GM19351 (cell line): ENCODE results near the gene C2CD4C.
"Not testable (repeated sequence)": the region's sequence is repeated elsewhere in the genome, so short reads cannot be mapped to it uniquely, and the experiment has no call there.

ENCODE experiments used
- ATAC-seq: cut with Tn5 transposase; IDR thresholded peaks from one replicate; pipeline ENCODE4 v1.9.1; 2021; ENCODE audit warnings: mild to moderate bottlenecking, moderate library complexity; ENCODE audit not compliant: unreplicated experiment

Gene C2CD4C

DNA sequence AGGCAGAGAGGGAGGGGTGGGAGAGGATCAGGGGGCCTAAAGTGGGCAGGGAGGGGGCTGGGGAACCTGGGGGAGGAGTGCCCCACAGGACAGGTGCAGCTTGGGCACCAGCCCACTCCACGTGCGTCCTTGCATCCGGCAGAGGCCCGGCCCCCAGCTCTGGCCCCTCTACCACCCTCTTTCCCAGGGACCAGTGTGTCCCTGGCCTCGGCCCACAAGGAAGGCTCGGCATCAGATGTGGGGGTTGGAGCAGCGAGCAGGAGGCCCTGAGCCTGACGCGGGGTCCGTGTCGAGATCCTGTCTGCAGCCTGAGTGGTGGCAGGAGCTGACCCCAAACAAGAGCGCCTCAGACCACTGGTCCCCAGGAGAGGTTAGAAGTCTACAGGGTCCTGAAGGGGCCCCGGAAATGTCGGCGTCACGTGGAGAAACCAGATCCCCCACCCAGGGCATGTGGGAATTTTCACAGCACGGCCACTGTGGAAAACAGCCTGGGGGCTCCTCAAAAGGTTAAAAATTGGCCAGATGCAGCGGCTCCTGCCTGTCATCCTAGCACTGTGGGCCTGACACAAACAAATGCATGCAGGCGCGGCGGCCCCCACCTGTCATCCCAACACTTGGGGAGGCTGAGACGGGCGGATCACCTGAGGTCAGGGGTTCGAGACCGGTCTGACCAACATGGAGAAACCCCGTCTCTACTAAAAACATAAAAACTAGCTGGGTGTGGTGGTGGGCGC, 30.4 kb upstream of the C2CD4C start:
- no peak for ATAC-seq

DNA sequence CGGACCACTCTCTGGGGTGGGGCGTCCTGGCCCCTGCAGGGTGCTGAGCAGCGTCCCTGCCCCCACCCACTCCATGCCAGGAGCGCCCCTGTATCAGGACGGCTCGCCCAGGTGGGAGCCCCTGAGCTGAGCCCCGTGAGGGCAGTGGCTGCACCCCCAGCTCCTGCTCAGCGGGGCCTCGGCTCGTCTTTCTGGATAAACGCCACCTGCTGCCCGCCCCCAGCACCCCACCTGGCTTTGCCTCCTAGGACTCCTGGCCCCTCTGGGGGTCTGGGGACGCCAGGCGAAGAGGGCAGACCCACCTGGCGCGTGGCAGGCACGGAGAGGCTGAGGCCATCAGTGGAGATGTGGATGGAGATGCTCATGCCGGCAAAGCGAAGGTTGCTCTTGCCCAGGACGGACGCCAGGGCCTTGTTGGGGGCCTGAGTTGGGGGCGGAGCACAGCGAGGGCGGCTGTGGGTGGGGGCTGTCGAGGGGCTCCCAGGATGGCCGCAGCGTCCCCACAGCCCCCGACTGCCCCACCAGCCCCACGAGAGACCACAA, 29.5 kb upstream of the C2CD4C start:
- no peak for ATAC-seq

DNA sequence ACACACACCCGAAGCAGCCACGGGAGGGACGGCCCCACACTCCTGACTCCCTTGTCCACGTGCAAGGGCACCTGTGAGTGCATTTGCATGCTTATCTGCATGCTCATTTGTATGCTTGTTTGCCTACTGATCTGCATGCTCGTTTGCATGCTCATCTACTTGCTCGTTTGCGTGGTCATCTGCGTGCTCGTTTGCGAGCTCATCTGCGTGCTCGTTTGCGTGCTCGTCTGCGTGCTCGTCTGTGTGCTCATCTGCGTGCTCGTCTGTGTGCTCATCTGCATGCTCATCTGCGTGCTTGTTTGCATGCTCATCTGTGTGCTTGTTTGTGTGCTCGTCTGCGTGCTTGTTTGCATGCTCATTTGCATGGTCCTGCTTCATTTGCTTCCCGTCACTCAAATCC, 28.1 kb upstream of the C2CD4C start:
- no peak for ATAC-seq

DNA sequence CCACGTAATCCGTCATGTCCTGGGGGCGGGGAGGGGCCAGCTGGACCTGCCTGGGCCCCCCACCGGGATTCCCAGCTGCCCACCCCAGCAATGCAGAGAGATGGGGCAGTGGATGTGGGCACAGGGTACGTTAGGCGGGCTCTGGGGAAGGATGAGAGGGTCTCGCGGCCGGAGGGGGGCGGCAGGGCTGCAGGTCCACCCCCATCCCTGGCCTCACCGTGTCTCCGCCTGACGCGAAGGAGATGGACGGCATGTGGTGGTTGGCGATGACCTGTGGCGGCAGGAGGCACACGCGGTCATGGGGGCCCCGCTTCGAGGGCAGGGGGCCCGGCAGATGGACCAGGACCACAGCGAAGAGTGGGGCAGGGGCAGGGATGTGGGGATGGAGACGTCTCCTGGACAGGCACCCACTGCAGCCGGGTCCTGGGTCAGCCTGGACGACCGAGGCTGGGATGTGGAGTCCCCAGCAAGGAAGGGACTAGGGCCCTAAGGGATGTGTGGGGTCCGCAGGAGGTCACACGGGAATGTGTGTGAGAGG, 27.5 kb upstream of the C2CD4C start:
- ATAC-seq, result no peak

DNA sequence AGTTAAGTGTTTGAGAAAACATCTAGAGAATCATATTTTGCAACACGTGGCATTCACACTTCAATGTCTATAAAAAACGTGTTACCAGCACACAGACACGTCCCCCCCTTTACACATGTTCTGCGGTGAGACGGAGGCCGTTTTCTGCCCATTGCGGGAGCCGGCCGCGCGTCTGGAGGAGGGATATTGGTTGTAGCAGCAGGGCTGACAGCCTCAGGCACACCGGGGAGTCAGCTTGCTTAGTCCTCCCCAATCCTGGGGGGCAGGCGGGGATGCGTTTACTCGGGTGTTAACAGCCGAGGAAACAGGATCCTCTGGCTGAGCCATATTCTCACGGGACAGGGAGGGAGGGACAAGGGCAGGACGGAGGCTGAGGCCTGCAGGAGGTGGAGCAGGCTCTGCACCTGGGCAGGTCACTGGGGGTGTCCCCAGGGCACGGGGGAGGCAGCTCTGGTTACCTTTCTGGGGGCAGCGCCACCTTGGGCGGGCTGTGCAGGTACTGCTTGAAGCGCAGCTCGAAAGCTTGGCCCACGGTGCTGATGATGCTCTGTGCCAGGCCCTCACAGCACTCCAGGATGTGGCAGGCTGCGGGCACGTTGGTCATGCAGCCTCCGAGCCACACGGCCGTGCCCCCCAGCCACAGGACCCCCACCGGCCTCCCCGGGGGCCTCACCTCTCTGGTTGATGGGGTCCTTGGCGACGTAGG, 26.9 kb upstream of the C2CD4C start:
- no peak for ATAC-seq

DNA sequence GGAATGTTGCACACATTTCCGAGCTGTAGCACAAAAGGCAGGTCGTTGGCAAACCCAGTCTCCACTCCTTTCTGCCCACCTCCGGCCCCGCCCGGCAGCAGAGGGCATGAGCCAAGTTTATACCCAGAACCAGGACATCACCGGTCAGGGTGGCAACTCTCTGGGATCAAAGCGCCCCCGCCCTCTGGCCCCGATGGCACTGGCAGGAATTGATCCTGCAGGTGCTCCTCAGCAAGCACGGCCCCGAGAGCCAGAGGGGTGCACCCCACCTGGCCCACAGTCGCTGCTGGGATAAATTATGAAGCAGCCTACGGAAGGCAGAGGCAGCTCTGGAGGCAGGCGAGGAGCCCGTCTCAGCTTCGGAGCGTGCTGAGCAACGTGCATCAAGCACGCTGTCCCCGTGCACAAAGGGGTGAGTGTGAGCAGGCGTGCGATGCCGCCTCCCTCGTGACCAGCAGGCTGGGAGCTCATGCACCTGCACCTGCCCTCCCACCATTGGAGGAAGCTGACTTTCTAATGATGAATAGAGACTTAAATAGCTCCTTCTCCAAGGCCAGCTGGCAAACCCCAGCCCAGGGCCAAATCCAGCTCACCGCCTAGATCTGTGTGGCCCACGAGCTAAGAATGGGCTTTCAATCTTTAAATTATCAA, 26.2 kb upstream of the C2CD4C start:
- no peak for ATAC-seq

DNA sequence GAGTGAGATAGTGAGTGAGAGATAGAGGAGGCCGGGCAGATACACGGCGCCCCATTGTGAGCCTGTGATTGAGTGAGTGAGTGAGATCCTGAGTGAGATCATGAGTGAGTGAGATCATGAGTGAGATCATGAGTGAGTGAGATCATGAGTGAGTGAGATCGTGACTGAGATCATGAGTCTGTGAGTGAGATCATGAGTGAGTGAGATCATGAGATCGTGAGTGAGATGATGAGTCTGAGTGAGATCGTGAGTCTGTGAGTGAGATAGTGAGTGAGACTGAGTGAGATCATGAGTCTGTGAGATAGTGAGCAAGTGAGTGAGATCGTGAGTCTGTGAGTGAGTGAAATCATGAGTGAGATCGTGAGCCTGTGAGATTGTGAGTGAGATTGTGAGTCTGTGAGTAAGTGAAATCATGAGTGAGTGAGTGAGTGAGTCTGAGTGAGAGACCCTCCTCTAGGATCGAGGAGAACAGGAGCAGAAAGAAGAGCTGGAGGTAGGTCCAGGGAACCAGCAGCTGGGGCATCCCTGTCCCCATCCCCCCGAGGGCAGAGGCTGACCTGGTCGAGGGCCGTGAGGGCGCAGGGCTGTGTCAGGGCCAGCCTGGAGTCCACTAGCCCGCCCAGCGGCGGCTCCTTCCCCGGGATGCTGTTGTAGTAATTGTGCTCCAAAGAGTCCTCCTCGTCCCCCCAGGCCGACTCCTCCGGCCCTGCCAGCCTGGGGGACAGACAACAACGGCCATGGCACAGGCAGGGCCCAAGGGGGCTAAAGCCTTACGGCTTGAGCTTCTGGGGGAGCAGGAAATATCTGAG, 25.4 kb upstream of the C2CD4C start:
- ATAC-seq, result no peak

DNA sequence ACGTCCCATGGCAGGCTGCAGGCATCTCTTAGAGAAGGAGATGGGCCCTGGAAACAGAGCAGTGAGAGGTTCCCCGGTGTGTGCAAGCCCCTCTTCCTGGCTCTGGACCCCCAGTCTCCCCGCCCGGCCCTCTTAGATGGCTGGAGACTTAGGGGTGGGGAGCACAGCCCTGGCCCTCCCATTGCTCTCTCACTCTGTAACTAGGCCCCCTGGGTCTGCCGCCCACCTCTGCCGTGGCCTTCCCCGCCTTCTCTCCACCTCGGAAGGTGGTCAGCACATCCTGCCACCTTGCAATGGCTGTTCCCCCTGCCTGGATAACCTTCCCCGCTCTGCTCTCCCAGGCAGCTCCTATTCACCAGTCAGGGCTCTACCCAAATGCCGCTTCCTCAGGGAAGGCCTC, 21.8 kb upstream of the C2CD4C start:
- ATAC-seq, result no peak

DNA sequence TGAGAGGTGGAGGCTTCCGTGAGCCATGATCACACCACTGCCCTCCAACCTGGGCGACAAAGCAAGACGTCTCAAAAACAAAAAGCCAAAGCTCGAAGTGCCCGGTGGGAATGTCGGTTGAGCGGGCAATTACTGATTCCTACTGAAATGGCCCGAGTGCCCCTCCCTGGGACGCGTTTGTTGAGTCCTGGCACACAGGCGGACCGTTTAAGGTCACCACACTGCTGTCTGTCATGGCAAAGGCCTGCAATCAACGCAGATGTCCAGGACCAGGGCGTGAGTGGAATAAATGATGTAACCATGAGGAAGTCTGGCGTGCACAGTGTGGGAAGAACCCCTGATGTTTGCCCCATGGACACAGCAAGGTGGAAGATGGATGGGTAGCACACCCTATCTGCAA, 19.2 kb upstream of the C2CD4C start:
- no peak for ATAC-seq

DNA sequence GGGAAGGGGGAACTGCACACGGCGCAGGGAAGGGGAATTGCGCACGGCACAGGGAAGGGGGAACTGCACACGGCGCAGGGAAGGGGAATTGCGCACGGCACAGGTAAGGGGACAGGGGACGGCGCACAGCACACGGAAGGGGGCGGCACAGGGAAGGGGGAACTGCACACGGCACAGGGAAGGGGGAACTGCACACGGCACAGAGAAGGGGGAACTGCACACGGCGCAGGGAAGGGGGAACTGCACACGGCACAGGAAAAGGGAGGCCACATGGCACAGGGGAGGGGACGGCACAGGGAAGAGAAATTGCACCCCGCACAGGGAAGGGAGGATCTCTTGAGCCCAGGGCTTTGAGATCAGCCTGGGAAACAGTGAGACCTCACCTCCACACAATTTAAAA, 18.7 kb upstream of the C2CD4C start:
- not testable (repeated sequence) for ATAC-seq

DNA sequence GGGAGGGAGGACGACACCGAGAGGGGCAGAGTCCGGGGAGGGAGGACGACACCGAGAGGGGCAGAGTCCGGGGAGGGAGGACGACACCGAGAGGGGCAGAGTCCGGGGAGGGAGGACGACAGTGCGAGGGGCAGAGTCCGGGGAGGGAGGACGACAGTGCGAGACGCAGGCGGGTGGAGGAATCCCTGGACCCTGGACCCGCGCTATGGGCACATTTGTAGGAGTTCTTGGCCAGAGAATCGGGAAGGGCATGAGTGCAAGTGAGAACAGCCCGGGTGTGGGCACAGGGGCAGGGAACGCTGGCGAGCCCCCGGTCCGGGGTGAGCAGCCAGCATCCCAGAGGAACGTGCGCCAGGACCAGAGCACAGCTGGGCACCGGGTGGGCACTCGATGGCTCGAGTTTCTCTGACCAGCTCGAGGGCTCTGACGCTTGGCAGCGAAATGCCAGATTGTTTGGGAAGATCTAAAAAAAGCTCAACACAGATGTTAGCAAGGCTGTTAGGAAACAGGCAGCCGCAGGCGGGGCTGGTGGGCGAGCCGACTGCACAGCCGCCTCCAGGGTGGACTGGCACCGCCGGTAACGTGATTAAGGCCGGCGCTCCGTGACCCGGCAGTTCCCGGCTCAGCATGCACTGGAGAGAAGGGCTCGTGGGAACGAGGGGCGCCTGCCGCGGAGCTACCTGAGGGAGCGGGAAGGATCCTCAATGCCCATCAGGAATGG, 17.9 kb upstream of the C2CD4C start:
- ATAC-seq, result no peak

DNA sequence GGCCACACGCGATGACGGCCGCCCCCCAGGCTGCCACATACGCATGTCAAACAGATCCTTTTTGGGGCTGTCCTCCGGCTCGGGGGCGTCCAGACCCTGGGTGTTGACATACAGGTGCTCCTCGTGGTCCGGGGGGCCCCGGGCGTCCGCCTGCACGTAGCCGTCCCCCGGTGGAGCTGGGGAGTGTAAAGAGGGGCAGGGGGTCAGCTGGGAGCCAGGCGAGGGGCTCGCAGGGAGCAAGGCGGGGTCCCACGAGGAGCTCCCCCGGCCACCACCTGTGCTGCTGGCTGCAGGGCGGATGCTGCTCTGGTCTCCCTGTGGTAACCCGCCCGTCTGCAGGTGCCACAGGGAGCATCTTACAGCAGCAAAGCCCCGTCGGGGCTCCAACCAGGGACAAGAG, 16.1 kb upstream of the C2CD4C start:
- no peak for ATAC-seq

DNA sequence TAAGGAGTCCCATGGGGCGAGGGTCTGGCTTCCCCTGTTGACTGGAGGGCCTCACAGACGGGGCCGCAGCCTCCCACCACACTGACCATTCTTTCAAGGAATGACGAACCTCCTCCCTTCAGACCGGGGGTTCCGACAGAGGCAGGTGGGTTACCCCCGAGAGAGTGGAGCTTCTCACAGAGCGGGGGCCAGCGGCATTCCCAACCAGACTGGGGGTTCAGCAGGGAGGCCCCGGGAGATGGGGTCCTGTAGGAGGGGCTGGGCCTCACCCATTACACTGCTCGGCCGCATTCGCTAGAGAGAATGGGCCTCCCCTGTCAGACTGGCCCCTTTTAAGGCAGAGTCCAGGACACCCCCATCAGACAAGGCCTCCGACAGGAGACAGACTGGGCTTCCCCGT, 15.6 kb upstream of the C2CD4C start:
- ATAC-seq, result no peak

DNA sequence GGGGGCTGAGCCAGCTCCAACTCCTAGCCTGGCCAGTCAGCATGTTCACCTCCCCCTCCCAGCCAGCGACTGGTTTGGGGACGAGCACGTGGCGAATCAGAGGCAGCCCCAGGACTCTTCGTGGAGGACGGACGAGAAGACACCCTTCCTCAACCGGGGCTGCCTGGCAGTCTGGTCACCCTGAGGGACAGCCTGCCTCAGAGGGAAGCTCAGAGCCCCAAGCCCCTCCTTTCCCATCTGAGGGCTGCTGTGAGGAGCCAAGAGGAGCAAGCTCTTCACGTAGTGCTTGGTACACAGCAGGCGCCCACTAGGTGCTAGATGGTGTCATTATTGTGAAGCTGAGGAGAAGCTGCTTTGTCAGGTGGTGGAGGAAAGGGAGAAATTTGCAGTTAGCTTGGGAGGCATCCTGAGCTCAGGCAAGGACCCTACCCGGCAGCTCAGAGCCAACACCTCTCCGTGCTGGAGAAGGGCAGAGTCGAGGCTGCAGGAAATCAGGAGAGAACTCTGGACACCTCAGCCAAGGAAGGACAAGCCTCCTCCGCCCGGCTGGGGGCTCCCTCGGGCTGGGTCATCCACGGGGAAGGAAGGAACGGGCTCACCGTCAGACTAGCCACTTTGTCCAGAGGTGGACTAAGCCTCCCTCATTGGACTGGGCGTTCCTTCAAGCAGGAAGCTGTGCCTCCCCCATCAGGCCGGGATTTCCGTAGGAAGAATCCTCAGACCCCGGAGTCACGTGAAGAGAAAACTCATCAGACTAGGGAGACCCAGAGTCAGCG, 14.9 kb upstream of the C2CD4C start:
- ATAC-seq, result no peak

DNA sequence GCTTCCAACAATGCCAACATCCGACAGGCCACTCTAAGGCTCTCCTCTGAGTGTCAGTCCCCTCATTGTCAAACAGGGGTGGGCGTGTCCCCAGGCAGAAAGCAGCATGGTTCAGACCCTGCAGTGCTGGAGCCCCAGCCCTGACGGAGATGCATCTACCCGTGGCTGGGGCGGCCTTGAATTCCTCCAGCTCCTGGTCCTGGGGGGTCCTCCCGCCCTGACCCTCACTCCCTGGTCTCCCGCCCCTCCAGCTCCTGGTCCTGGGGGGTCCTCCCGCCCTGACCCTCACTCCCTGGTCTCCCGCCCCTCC, 13.9 kb upstream of the C2CD4C start:
- not testable (repeated sequence) for ATAC-seq

DNA sequence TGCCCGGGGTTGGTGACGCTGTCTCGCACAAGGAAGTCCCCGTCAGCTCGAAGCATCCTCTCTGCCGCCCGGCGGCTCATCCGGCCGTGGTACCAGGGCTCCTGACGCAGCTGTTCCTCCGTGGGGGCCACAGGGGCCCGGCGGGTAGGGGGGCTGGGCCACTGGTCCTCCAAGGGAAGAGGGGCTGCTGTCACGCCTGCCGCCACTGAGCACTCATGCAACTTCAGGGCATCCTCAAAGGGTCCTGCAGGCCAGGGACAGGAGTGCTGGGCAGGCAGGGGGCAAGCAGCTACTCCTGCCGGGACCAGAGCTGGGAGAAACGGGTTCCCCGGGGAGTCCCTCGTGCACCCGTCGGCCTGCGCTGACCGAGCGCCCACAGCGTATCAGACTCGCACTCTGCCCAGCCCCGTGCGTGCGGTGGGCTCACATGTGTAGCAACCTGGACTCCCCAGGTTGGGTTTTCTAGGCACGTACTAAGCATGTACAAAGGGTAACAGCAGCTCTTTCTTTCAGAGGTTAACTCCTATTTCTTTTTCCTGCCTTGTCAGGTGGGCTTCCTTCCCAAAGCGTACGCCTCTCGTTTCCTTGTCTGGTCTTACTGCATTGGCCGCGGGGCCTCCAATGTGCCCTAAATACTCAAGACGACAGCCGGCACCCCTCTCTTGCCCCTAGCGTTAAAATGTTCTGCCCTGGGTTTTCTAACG, 13.4 kb upstream of the C2CD4C start:
- ATAC-seq, result no peak

DNA sequence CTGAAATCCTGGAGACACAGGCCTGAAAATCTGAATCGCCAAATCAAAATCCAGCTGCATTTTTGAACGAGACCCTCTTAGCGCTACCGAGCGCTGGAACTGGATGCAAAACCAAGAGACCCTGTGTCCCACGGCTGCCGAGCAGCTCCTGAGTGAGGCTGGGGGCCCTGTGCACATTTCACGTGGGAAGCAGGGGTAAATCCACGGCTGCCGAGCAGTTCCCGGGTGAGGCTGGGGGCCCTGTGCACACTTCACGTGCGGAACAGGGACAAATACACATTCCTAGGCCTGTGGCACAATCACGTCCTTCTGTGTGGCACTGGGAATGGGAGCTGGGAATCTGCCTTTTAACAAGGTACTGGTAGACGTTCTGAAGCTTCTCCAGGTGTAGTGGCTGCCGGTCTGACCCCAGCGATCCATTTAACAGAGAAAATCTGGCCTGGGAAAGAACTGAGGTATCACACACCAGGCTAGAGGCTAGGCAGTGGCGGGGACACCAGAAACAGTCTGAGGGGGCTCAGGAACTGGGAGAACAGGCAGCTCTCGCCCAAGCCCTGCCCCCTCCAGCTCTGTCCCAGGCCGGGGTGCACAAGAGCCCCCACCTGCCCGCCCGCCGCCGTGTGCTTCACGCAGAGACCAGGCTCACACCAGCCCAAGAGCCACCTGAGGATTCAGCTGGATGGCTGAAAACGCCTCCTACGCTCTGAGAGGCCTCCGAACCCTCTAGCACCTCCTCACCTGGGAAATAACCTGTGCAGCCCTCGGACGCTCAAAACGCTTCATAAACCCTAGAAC, 11.0 kb upstream of the C2CD4C start:
- no peak for ATAC-seq
